GM13976 (cell line): ENCODE data around the gene ARHGAP15.

Experiments
- DNase-seq: peaks from one replicate; pipeline ENCODE4 v3.0.0; 2012; ENCODE audit warnings: low spot score
- in situ Hi-C: fragments of 300-500 bp; cut with MboI; formaldehyde crosslinking; loops from one replicate; pipeline ENCODE4 v1.12.0; 2022; ENCODE audit warnings: low sequenced_read_pairs, mixed read lengths, inconsistent platforms; ENCODE audit not compliant: unreplicated experiment
- TF ChIP-seq, protein P1 (sequence below): IDR thresholded peaks from 2 replicates; pipeline ENCODE4 v1.5.1; 2012; ENCODE audit warnings: borderline replicate concordance, mild to moderate bottlenecking; ENCODE audit not compliant: insufficient read depth; ENCODE audit errors: extremely low read depth, missing control alignments, control extremely low read depth

ARHGAP15 gene

DNA sequence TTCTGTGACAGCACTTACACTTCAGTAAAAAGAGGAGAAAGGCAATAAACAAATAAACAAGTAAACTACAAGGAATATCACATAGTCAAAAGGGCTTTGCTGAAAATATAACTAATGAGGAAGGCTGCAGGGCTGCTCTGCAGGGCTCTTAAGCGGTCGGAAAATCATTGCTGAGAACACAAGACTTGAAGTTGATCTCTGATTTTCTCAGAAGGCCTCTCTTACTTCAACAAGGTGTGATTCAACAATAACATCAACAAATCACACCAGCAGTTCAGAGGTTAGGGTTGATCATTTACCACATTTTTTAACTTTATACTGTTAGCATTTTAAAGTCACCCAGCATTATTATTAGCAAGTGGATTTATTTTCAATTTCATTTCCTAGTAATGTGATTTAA, 215.6 kb downstream of the ARHGAP15 start:
- DNase-seq = no peak
- TF ChIP-seq, protein P1, sequence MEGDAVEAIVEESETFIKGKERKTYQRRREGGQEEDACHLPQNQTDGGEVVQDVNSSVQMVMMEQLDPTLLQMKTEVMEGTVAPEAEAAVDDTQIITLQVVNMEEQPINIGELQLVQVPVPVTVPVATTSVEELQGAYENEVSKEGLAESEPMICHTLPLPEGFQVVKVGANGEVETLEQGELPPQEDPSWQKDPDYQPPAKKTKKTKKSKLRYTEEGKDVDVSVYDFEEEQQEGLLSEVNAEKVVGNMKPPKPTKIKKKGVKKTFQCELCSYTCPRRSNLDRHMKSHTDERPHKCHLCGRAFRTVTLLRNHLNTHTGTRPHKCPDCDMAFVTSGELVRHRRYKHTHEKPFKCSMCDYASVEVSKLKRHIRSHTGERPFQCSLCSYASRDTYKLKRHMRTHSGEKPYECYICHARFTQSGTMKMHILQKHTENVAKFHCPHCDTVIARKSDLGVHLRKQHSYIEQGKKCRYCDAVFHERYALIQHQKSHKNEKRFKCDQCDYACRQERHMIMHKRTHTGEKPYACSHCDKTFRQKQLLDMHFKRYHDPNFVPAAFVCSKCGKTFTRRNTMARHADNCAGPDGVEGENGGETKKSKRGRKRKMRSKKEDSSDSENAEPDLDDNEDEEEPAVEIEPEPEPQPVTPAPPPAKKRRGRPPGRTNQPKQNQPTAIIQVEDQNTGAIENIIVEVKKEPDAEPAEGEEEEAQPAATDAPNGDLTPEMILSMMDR = no peak
- in situ Hi-C loops = no loop called here

DNA sequence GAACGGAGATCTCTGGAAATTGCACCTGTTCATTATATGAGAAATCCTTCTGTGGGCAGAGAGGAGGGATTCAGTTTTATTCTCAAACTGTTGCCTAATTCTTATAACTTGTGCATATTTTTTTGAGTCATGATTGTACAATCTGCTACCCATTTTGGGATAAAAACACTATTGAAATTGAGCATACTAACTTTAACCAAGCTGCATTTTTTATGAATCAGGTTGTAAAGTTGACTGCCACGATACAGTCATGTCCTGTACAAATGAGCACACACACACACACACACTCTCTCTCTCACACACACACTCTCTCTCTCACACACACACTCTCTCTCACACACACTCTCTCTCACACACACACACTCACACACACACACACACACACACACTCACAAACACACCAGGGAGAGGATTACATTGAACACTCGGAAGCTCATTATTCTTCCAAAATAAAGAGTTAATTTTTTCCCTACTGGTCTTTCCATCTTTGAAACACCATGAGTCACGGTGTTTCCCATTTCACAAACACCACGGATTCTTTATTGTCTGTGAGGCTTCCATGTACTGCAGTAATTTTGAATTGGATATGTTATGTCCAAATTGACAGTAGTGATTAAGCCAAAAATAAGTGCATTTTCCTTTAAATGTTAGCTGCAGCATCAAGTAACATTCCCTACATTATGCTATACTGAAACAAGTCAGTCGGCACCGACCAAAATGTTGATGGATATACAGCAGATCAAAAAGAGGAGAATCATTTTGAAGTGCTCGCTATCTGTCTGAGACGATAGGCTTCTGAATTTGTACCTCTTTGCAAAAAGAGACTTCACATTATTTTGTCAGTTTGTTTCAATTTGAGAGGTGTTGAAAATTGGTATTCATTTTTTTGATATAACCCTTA, 216.9 kb downstream of the ARHGAP15 start:
- in situ Hi-C loops = no loop called here
- TF ChIP-seq, protein P1 = no peak
- DNase-seq = no peak

DNA sequence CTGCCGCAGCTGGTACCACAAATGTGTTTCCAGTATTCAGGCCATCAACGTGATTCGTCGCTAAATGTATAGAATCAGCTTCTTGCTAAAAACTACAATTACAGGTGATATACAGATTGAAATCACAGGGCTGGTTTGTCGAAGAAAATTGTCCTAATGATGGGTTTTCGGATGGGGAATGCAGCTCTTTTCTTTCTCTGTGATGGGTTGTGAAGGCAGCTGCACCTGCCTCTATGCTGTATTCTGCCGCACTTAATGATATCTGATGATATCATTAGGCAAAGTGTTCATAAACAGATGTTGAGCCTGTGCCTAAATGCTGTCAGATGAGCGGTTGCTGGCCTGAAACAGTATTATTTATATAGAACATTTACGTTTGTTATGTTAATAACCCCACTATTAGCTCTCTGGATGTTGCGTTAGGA, 218.1 kb downstream of the ARHGAP15 start:
- in situ Hi-C loops = no loop called here
- DNase-seq = no peak
- TF ChIP-seq, protein P1 = no peak

DNA sequence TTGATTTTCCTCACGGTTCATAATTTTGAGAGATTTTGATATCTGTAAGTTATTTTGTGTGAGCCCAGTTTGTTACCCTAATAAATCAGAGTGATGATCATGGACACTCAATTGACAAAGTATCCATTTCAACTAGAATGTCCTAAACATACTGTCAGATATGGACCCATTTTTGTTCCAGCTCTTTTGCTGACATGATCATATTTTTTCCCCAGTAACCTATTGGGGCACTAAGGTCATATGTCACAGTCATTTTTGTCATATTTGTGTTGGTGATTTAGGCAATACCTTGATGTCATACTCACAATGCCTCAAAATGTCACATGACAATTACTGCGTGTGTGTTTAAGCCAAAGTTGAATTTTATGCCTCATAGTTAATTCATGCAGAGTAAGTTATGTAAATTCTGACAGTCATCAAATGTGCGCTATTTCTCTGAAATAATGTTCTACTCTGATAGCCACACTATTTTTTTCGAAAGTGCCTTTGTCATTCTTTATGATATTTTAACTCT, 218.7 kb downstream of the ARHGAP15 start:
- DNase-seq = no peak
- TF ChIP-seq, protein P1 = no peak
- in situ Hi-C loops = no loop called here

DNA sequence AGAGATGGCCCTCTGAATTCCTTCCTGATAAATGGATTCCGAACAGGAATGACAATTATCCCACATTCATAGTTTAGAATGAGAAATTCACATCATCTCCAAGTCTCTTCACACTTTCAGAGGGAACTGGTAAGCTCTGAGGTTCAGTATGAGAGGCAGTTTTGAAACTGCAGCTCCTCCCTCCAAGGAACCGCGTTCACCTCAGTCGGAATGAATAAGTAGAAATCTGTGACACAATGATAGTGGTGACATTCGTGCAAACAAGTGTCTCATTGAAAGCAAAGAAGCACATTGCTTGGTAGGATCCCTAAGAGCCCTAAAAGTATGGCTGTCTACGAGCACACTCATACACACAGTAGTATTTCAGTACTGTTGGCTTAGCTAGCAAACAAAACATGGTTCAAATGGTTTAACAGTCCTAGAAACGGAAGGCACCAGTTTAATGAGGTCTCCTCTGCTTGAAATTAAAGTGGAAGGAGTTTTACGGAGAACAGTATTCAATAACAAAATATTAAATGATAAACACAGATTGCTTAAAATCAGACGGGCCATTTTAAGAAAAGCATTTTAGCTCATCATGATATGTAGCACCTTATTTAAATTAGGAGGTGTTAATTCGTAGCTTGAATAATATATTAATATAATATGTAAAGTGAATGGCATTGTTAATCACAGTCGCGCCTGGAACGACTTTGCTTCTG, 225.0 kb downstream of the ARHGAP15 start:
- no peak for DNase-seq
- TF ChIP-seq, protein P1 = no peak
- in situ Hi-C loops = no loop called here

DNA sequence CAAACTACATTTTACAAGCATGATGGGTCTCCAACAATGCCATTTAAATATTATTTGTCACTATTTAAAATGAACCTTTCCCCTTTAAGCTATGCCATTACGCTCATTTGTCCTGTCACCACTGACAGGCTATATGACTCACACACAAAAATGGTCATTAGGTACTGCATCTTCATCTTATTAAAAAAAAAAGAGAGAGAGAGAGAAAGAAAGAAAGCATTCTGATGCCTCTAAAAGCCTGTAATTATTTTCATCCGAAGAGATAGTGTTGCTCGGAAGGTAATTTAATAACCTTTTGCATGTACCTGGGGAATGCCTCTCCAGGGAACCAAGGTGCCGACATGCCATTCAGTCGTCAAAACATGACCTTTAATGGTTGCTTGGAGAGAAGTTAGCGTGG, 226.7 kb downstream of the ARHGAP15 start:
- TF ChIP-seq, protein P1 = no peak
- in situ Hi-C loops = no loop called here
- no peak for DNase-seq
